WTC11 (cell line): ENCODE results near the gene RPS16. TPM values are rescaled to one million over a fixed set of nuclear protein-coding genes. Genes with fewer than 3 reads are reported as not detected.
A peak's percentile ranks its signal among the peaks of the same experiment; 100 is the strongest.

Source experiments
- ATAC-seq: fragments of 200-7000 bp; cut with Tn5 transposase; 2 replicates; pipeline ENCODE4 v1.10.0; 2021; ENCODE audit warnings: mild to moderate bottlenecking, moderate library complexity
- CTCF ChIA-PET: fragments of 300-600 bp; sonication (Branson Sonifier 250); formaldehyde crosslinking; loops from one replicate; lab custom pipeline; 2021; ENCODE audit warnings: antibody characterized with exemption; lab: Charles Lee
- POLR2A ChIA-PET: fragments of 350-600 bp; sonication (Branson Sonifier 250); formaldehyde crosslinking; loops from one replicate; lab custom pipeline; 2021; ENCODE audit warnings: antibody characterized with exemption; lab: Charles Lee
- DNase-seq: peaks from one replicate; pipeline ENCODE4 v3.0.0; 2021; ENCODE audit warnings: low spot score
- H3K27ac Mint-ChIP-seq: 2 replicates; pipeline ENCODE4 v1.8.0; 2021; ENCODE audit warnings: mixed read lengths
- H3K27me3 Mint-ChIP-seq: 2 replicates; pipeline ENCODE4 v1.8.0; 2021; ENCODE audit warnings: low read depth, mild to moderate bottlenecking, moderate library complexity, mixed read lengths
- H3K36me3 Mint-ChIP-seq: 2 replicates; pipeline ENCODE4 v1.8.0; 2021; ENCODE audit warnings: mixed read lengths
- H3K4me1 Mint-ChIP-seq: 2 replicates; pipeline ENCODE4 v1.8.0; 2022; ENCODE audit warnings: mixed read lengths
- H3K4me3 Mint-ChIP-seq: 2 replicates; pipeline ENCODE4 v1.8.0; 2021; ENCODE audit warnings: mild to moderate bottlenecking, moderate library complexity, mixed read lengths
- H3K9me3 Mint-ChIP-seq: 2 replicates; pipeline ENCODE4 v1.8.0; 2021; ENCODE audit warnings: mixed read lengths
- ESRRA ChIP-seq: sonication (generic); formaldehyde crosslinking; IDR thresholded peaks from 2 replicates; pipeline ENCODE4 v1.8.1; 2022; ENCODE audit warnings: mild to moderate bottlenecking, missing genetic modification reagents, borderline replicate concordance
- GABPB1 ChIP-seq: sonication (generic); formaldehyde crosslinking; IDR thresholded peaks from 2 replicates; pipeline ENCODE4 v1.8.1; 2023; ENCODE audit warnings: mild to moderate bottlenecking, missing genetic modification reagents
- NR1H2 ChIP-seq: sonication (generic); formaldehyde crosslinking; IDR thresholded peaks from 2 replicates; pipeline ENCODE4 v1.9.0; 2021; ENCODE audit warnings: mild to moderate bottlenecking, moderate library complexity, missing genetic modification reagents
- SMAD3 ChIP-seq: sonication (generic); formaldehyde crosslinking; IDR thresholded peaks from 2 replicates; pipeline ENCODE4 v1.8.0; 2022; ENCODE audit warnings: missing genetic modification reagents, mild to moderate bottlenecking, borderline replicate concordance
- TEAD1 ChIP-seq: sonication (generic); formaldehyde crosslinking; IDR thresholded peaks from 2 replicates; pipeline ENCODE4 v1.8.0; 2022; ENCODE audit warnings: mild to moderate bottlenecking, missing genetic modification reagents
- ZNF121 ChIP-seq: sonication (generic); formaldehyde crosslinking; IDR thresholded peaks from 2 replicates; pipeline ENCODE4 v1.8.0; 2023; ENCODE audit warnings: missing genetic modification reagents
- ZNF317 ChIP-seq: sonication (generic); formaldehyde crosslinking; IDR thresholded peaks from 2 replicates; pipeline ENCODE4 v1.8.1; 2023; ENCODE audit warnings: low read depth, mild to moderate bottlenecking, moderate library complexity, missing genetic modification reagents, borderline replicate concordance
- total RNA-seq: library from RNA; stranded (reverse); gene quantifications from 3 replicates; pipeline ENCODE4 v1.2.3, GENCODE V29; 2021
- TF ChIP-seq, protein P1 (sequence below): sonication (generic); formaldehyde crosslinking; IDR thresholded peaks from 2 replicates; pipeline ENCODE4 v1.8.0; 2022; ENCODE audit warnings: mild to moderate bottlenecking, missing genetic modification reagents
- TF ChIP-seq, protein P2 (sequence below): sonication (generic); formaldehyde crosslinking; conservative IDR thresholded peaks from 2 replicates; pipeline ENCODE4 v1.8.1; 2023; ENCODE audit warnings: mild to moderate bottlenecking, low read depth, missing genetic modification reagents, moderate library complexity
- TF ChIP-seq, protein P3 (sequence below): sonication (generic); formaldehyde crosslinking; IDR thresholded peaks from 2 replicates; pipeline ENCODE4 v1.8.0; 2023; ENCODE audit warnings: missing genetic modification reagents
- TF ChIP-seq, protein P4 (sequence below): fragments of 250-450 bp; sonication (Bioruptor Pico); IDR thresholded peaks from 2 replicates; pipeline ENCODE4 v1.9.0; 2021; ENCODE audit warnings: mild to moderate bottlenecking
- TF ChIP-seq, protein P5 (sequence below): sonication (generic); formaldehyde crosslinking; IDR thresholded peaks from 2 replicates; pipeline ENCODE4 v1.8.1; 2023; ENCODE audit warnings: mild to moderate bottlenecking, moderate library complexity, missing genetic modification reagents
- TF ChIP-seq, protein P6 (sequence below): sonication (generic); formaldehyde crosslinking; IDR thresholded peaks from 2 replicates; pipeline ENCODE4 v1.8.1; 2023; ENCODE audit warnings: mild to moderate bottlenecking, missing genetic modification reagents, moderate library complexity

RPS16 gene
- total RNA-seq, 1 experiment from 2014 or later, result 2,962 TPM

DNA sequence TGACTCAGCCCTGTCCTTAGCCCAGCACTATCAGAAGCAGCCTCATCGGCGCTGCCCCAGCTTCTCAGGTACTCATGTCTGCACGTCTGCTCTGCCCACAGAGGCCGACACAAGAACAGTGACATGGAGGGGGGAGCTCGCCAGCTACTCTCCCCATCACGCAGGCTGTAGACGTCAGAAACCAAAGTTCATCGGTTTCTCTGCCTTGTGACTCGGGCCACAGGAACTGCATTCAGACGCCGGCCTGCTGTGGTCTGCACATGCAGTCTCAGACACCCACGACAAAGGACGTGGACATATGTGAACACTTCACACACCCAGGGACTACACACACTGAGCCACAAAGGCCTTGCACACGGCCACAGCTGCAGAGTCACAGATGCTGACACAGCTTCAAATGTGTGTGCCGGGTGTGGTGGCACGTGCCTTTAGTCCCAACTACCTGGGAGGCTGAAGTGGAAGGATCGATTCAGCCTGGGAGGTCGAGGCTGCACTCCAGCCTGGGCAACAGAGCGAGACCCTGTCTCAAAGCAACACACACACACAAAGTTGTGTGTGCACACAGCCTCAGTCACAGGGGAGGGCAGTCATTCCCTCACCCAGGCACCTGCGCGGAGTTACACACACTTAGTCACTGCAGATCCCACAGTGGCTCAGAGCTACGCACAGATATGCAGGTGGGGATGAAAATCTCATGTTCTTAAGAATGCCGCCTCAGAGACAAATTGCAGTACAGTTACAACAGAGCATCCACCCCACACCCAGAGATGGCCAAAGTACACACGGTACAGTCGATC, 34.0 kb downstream of the RPS16 start:
- H3K4me3 Mint-ChIP-seq, result peak overlapping the region; percentile 91
- H3K36me3 Mint-ChIP-seq, result peaks cover 2% of the 10 kb centered on the region; the same call in 1 of the 2 replicates
- ChIA-PET POLR2A (interaction anchor here (0.6 to 3.5 kb wide), 7 partner anchors 9 to 34 kb away, joined by 3 to 25 read pairs (median 4); partner anchors contain the start of genes MED29, PAF1 and RPS16), CTCF (interaction anchor here (0.7 to 2.4 kb wide), 5 partner anchors 10 to 198 kb away, joined by 3 to 12 read pairs (median 4); partner anchors contain the start of genes MED29, PAF1, PLEKHG2 and SYCN)
- H3K27me3 Mint-ChIP-seq, result no peaks in the 10 kb centered on the region
- peak overlapping the region; percentile 81 for H3K27ac Mint-ChIP-seq
- DNase-seq, result no peak
- H3K9me3 Mint-ChIP-seq, result no peaks in the 10 kb centered on the region
- TF ChIP-seq ZNF121 (CRISPR knock-in tag) (peak; percentile 100), NR1H2 (no peak), ZNF317 (CRISPR knock-in tag) (no peak), GABPB1 (CRISPR knock-in tag) (peak; percentile 52; the same call in 1 of the 2 replicates)
- TF ChIP-seq, protein P1, sequence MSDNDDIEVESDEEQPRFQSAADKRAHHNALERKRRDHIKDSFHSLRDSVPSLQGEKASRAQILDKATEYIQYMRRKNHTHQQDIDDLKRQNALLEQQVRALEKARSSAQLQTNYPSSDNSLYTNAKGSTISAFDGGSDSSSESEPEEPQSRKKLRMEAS (CRISPR knock-in tag), result 0 out of 2 replicates have a peak, but pooled peaks have one; percentile 28
- no peak for ATAC-seq
- peaks cover 45% of the 10 kb centered on the region for H3K4me1 Mint-ChIP-seq

DNA sequence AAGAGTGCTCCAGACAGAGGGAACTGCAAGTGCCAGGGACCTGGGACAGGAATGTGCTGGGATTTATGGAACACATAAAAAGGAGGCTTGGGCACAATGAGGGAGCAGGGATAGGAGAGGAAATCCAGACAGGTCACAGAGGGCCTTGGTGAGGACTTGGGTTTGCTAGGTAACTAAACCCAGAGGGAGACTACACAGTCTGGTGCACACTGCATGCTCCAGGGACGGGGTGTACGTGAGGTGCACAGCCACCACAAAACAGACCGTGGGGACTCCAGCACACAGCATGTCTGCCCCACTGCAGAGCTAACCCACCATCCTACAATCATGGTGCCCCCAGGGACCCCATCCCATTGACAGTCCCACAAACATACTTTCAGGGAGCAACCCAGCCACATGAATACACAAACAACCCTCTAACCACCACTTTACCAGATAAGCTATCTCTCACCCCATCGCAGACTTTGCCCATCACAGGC, 34.6 kb downstream of the RPS16 start:
- no peaks in the 10 kb centered on the region for H3K9me3 Mint-ChIP-seq
- CTCF ChIA-PET, result interaction anchor here (1.8 to 2.4 kb wide), 3 partner anchors 10 to 73 kb away, joined by 4 to 12 read pairs (median 9); partner anchors contain the start of genes MED29, PAF1 and PLEKHG2

DNA sequence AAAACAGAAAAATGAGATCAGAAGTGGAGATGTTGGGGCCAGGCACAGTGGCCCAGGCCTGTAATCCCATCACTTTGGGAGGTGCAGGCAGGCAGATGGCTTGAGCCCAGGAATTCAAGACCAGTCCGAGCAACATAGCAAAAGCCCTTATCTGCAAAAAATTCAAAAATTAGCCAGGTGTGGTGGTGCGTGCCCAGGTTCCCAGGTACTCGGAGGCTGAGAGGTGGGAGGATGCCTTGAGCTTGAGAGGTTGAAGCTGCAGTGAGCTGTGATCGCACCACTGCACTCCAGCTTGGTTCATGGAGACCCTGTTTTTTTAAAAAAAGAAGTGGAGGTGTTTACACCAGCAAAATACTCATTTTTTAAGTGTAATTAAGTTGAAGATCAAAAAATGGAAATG, 35.7 kb downstream of the RPS16 start:
- ChIA-PET CTCF (interaction anchor here (1.8 to 2.4 kb wide), 3 partner anchors 9 to 74 kb away, joined by 4 to 12 read pairs (median 9); partner anchors contain the start of genes MED29, PAF1 and PLEKHG2), POLR2A (interaction anchor here (1.3 kb wide), 1 partner anchor 20 kb away, joined by 4 read pairs; no protein-coding TSS in a partner anchor)
- no peak overlapping the region for H3K4me3 Mint-ChIP-seq
- ATAC-seq (no peak), DNase-seq (no peak)
- no peak overlapping the region for H3K27ac Mint-ChIP-seq
- H3K27me3 Mint-ChIP-seq, result no peaks in the 10 kb centered on the region
- peaks cover 34% of the 10 kb centered on the region for H3K4me1 Mint-ChIP-seq
- TF ChIP-seq, protein P2, sequence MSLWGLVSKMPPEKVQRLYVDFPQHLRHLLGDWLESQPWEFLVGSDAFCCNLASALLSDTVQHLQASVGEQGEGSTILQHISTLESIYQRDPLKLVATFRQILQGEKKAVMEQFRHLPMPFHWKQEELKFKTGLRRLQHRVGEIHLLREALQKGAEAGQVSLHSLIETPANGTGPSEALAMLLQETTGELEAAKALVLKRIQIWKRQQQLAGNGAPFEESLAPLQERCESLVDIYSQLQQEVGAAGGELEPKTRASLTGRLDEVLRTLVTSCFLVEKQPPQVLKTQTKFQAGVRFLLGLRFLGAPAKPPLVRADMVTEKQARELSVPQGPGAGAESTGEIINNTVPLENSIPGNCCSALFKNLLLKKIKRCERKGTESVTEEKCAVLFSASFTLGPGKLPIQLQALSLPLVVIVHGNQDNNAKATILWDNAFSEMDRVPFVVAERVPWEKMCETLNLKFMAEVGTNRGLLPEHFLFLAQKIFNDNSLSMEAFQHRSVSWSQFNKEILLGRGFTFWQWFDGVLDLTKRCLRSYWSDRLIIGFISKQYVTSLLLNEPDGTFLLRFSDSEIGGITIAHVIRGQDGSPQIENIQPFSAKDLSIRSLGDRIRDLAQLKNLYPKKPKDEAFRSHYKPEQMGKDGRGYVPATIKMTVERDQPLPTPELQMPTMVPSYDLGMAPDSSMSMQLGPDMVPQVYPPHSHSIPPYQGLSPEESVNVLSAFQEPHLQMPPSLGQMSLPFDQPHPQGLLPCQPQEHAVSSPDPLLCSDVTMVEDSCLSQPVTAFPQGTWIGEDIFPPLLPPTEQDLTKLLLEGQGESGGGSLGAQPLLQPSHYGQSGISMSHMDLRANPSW (CRISPR knock-in tag), result no peak
- TF ChIP-seq, protein P3, sequence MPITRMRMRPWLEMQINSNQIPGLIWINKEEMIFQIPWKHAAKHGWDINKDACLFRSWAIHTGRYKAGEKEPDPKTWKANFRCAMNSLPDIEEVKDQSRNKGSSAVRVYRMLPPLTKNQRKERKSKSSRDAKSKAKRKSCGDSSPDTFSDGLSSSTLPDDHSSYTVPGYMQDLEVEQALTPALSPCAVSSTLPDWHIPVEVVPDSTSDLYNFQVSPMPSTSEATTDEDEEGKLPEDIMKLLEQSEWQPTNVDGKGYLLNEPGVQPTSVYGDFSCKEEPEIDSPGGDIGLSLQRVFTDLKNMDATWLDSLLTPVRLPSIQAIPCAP (CRISPR knock-in tag), result no peak
- no peak for TF ChIP-seq ZNF317 (CRISPR knock-in tag)
- no peaks in the 10 kb centered on the region for H3K9me3 Mint-ChIP-seq
- peaks cover 10% of the 10 kb centered on the region for H3K36me3 Mint-ChIP-seq

More for the DNA sequence above, 34.6 kb downstream of the RPS16 start:
- H3K36me3 Mint-ChIP-seq, result peaks cover 2% of the 10 kb centered on the region; the same call in 1 of the 2 replicates
- H3K27ac Mint-ChIP-seq, result peak overlapping the region; percentile 81
- no peak overlapping the region; the same call in 1 of the 2 replicates for H3K4me3 Mint-ChIP-seq
- POLR2A ChIA-PET, result interaction anchor here (1.1 to 3.5 kb wide), 4 partner anchors 10 to 31 kb away, joined by 3 to 25 read pairs (median 6); partner anchors contain the start of genes MED29 and PAF1
- no peak for TF ChIP-seq SMAD3 (CRISPR knock-in tag)
- TF ChIP-seq, protein P3 (CRISPR knock-in tag), result no peak
- peaks cover 42% of the 10 kb centered on the region for H3K4me1 Mint-ChIP-seq
- ATAC-seq (no peak), DNase-seq (no peak)
- H3K27me3 Mint-ChIP-seq, result no peaks in the 10 kb centered on the region

DNA sequence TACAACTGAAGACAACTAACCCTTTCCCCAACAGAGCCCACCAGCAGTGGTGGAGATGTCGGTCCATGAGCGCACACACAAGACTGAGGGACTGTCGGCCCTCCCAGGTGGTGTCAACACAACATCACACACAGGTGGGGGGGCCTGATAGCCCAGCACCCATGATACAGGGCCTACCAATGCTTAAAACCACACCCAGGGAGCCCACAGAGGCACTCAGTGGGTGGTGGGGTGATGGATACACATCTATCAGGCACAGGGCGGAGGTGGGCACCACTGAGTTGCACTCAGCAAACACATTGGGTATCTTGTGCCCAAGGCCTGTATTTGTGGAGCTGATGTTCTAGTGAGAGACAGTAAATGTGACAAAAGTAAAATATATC, 36.1 kb downstream of the RPS16 start:
- peaks cover 30% of the 10 kb centered on the region for H3K4me1 Mint-ChIP-seq
- ChIA-PET POLR2A (no interaction called here), CTCF (interaction anchor here (2.4 to 3.6 kb wide), 2 partner anchors 8 to 12 kb away, joined by 12 to 38 read pairs; partner anchors contain the start of genes PLEKHG2 and ZFP36)
- peak overlapping the region; percentile 59 for H3K27ac Mint-ChIP-seq
- ATAC-seq, result no peak
- no peak overlapping the region for H3K4me3 Mint-ChIP-seq
- DNase-seq, result no peak
- H3K27me3 Mint-ChIP-seq, result no peaks in the 10 kb centered on the region
- peaks cover 12% of the 10 kb centered on the region for H3K36me3 Mint-ChIP-seq
- H3K9me3 Mint-ChIP-seq, result no peaks in the 10 kb centered on the region
- TF ChIP-seq, protein P4, sequence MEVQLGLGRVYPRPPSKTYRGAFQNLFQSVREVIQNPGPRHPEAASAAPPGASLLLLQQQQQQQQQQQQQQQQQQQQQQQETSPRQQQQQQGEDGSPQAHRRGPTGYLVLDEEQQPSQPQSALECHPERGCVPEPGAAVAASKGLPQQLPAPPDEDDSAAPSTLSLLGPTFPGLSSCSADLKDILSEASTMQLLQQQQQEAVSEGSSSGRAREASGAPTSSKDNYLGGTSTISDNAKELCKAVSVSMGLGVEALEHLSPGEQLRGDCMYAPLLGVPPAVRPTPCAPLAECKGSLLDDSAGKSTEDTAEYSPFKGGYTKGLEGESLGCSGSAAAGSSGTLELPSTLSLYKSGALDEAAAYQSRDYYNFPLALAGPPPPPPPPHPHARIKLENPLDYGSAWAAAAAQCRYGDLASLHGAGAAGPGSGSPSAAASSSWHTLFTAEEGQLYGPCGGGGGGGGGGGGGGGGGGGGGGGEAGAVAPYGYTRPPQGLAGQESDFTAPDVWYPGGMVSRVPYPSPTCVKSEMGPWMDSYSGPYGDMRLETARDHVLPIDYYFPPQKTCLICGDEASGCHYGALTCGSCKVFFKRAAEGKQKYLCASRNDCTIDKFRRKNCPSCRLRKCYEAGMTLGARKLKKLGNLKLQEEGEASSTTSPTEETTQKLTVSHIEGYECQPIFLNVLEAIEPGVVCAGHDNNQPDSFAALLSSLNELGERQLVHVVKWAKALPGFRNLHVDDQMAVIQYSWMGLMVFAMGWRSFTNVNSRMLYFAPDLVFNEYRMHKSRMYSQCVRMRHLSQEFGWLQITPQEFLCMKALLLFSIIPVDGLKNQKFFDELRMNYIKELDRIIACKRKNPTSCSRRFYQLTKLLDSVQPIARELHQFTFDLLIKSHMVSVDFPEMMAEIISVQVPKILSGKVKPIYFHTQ (CRISPR knock-in tag), result no peak
- TF ChIP-seq, protein P5, sequence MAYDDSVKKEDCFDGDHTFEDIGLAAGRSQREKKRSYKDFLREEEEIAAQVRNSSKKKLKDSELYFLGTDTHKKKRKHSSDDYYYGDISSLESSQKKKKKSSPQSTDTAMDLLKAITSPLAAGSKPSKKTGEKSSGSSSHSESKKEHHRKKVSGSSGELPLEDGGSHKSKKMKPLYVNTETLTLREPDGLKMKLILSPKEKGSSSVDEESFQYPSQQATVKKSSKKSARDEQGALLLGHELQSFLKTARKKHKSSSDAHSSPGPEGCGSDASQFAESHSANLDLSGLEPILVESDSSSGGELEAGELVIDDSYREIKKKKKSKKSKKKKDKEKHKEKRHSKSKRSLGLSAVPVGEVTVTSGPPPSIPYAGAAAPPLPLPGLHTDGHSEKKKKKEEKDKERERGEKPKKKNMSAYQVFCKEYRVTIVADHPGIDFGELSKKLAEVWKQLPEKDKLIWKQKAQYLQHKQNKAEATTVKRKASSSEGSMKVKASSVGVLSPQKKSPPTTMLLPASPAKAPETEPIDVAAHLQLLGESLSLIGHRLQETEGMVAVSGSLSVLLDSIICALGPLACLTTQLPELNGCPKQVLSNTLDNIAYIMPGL (CRISPR knock-in tag), result no peak
- TF ChIP-seq, protein P6, sequence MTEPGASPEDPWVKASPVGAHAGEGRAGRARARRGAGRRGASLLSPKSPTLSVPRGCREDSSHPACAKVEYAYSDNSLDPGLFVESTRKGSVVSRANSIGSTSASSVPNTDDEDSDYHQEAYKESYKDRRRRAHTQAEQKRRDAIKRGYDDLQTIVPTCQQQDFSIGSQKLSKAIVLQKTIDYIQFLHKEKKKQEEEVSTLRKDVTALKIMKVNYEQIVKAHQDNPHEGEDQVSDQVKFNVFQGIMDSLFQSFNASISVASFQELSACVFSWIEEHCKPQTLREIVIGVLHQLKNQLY (CRISPR knock-in tag), result no peak
- TF ChIP-seq ESRRA (CRISPR knock-in tag), result no peak
- no peak for TF ChIP-seq TEAD1 (CRISPR knock-in tag)
